IPS-18c (cell line): ENCODE data around the gene GBGT1.
"Not testable (repeated sequence)": the region's sequence is repeated elsewhere in the genome, so short reads cannot be mapped to it uniquely, and the experiment has no call there.

Source experiments
- H3K4me3 ChIP-seq: 2 replicates; pipeline ENCODE4 v1.7.0; 2013; ENCODE audit warnings: low read depth, mild to moderate bottlenecking, low read length, moderate library complexity; ENCODE audit not compliant: insufficient read depth
- H3K9me3 ChIP-seq: one replicate; pipeline ENCODE4 v1.6.1; 2013; ENCODE audit warnings: mild to moderate bottlenecking, low read length, moderate library complexity; ENCODE audit not compliant: control insufficient read depth, insufficient read depth

Gene GBGT1

DNA sequence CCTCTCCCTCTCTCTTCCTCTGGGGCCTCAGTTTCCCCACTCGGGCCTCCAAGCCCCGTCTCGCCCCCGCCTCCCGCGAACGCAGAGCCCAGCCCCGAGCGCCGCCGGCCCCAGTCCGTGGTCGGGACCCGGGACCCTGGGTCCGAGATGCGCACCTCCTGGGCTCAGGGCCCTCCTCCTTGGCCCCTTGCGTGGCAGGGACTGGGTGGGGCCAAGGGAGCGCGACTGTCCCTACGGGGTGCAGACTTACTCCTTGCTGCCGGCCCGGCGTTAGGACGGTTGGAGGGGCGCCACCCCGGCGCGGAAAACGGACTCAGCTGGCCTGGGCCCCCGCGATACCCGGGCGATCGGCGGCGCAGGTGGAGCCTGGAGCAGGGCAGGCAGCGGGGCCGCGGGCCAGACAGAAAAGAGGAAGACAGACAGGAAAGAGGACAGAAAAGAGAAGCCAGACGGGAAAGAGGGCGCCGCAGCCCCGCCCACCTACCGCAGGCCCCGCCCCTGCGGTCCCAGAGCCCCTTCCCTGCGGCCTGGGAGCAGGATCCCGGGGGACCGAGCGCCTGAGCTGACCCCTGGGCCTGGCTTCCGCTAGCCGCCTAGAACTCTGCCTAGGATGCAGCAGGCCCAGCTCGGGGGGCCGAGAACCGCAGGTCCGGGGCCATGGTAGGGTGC lies at the start of gene GBGT1:
Gene GBGT1 (minus strand): TSS at position 411 of the 669 bp plus-strand sequence. CDS start 1,502 bp downstream, outside the sequence.
- Histone ChIP-seq H3K9me3 (no peaks in the 10 kb centered on the region), H3K4me3 (peak within 1 kb of the TSS; percentile 73)

DNA sequence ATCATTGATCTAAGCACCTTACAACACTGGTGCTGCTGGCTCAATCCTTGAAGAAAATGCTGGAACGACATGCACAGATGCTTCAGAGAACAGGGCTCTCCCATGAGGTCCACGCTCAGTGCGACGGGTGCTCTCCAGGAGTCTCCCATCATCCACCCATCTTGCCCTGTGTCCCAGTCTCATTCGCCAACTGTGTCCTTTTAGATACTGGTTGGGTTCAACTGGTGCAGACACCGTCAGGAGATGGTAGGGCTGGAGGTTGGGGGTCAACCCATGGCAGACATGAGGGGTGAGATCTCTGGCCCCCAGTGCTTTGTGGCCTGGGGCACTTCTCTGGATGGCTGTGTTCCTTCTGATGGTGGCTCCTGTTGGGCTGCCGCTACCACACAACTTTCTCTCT lies 46.9 kb upstream of the GBGT1 start:
- H3K4me3 ChIP-seq = no peak overlapping the region
- H3K9me3 ChIP-seq = no peaks in the 10 kb centered on the region

DNA sequence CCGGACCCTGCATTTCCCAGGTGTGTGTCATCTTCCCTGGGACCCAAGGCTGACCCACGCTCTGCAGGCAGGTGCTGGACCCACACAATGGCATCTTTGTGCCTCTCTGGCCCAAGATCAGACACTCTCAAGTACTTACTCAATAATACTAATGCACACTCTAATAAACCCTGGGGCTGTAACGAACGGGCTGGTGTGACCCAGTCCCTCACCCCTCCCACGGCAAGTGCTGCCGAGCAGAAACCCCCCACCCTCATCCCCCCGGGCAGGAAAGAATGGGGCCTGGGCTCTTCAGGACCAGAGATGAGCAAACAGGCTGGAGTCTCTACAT lies 46.5 kb upstream of the GBGT1 start:
- H3K9me3 ChIP-seq = no peaks in the 10 kb centered on the region
- no peak overlapping the region for H3K4me3 ChIP-seq

DNA sequence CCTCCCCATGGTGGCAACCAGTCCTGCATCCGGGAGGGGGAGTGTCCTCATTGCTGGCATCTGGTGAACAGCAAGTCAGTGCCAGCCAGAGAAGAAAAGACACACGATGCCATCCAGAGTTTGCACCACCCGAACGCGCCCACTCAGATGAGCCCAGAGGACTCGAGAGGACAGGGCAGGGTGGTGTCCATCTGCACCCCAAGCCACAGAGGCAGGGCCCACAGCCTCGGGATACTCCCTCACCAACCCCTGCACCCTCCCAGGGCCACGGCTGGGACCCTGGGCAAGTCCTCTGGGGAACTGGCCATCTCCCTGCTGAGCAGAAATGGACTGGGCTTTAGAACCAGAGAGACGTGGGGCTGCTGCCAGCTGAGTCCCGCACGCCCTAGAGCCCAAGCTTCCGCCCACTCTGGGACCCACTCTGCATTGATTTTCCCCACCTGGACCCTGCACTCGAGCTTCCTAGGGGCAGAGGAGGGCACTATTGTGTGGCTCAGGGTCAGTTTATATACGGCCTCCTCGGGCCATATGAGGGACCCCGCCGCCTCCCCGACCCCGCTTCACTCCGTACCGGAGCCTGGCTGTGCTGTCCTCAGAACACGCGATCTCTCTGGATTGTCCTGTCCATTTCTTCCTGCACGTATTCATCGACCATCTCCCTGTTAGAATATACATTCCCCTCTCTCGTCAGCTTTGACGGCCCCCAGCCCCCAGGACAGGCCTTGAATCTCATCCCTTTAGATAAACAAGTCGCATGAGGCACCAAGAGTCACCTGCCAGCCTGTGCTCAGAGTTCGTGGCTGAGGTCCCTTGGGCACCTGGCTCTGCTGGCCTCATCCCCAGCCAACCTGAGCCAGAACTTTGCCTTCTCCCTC lies 45.9 kb upstream of the GBGT1 start:
- not testable (repeated sequence) for H3K4me3 ChIP-seq, H3K9me3 ChIP-seq

DNA sequence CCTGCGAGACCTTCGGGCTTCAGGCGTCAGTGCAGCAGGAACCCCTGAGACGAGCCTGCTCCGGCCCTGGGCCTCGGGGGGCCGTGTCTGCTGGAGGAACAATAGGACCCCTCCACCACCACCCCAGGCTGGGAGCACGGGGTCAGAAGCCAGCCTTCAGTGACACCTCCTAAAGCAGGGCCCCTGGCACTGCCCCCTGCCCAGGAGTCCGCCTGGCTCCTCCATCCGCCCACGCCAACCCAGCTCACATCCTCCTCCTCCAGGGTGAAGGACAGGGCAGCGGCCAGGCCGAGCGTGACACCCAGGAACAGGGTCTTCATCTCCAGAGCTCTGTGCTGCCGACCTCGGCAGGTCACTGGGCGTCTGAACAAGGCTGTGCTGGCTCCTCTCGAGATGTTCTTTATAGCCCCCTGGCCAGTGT lies 45.2 kb upstream of the GBGT1 start, which contains the start of gene OBP2B:
Gene OBP2B (minus strand): TSS at position 371 of the 421 bp plus-strand sequence. CDS start 51 bp downstream, at position 320.
- H3K9me3 ChIP-seq, H3K4me3 ChIP-seq: not testable (repeated sequence)

DNA sequence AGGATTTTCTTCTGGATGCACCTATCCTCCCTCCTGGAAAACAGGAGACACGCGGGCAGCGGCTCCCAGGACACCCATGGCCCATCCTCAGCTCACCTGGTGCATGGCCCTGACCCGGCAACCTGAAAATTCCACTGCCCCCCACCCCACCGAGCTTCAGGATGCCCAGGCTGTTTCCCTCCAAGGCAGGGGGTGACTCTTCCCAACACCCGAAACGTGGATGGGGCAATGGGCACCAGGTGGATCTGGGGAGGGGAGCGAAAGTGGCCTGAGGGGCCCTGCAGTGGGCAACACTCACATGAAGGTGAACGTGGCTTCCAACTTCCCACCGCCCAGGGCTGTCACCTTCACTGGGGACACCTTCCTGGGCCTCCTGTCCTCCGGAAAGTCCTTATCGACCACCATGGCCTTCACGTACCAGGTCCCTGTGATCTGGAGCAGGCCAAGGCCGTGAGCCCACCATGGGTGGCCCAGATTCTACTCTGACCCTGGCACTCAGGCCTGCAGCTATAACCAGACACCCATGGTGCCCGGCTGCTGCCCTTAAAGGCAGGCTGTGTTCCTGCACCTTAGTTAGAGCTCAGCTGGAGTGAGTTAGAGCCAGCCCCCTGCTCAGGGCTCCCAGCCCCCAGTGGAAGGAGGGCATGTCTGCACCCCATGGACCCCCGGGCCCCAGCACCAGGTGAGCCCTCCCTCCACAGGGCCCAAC lies 44.6 kb upstream of the GBGT1 start:
- not testable (repeated sequence) for H3K9me3 ChIP-seq

DNA sequence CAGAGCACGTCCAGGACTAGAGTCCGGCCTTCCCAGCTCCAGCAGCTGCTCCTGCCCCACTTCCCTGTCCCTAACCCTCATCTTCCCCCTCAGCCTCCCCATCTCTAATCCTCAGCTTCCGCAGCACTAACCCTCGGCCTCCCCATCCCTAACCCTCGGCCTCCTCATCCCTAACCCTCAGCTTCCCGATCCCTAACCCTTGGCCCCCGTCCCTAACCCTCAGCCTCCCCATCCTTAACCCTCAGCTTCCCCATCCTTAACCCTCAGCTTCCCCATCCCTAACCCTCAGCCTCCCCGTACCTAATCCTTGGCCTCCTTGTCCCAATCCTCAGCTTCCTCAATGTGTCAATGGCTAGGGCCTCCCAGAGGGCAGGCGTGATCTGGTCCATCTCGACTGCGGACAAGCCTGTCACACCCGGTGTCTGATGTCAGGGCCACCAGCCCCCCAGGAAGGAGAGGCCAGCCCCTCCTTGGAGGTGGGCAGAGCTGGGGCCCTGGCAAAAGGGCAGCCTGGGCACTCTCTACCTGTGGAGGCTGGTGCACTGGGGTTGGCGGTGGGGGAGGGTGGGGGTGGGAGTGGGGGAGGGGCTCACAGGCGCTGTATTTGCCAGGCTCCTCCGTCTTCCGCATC lies 43.9 kb upstream of the GBGT1 start:
- H3K4me3 ChIP-seq = no peak overlapping the region
- no peaks in the 10 kb centered on the region for H3K9me3 ChIP-seq

More for the DNA sequence above, 44.6 kb upstream of the GBGT1 start:
- not testable (repeated sequence) for H3K4me3 ChIP-seq

DNA sequence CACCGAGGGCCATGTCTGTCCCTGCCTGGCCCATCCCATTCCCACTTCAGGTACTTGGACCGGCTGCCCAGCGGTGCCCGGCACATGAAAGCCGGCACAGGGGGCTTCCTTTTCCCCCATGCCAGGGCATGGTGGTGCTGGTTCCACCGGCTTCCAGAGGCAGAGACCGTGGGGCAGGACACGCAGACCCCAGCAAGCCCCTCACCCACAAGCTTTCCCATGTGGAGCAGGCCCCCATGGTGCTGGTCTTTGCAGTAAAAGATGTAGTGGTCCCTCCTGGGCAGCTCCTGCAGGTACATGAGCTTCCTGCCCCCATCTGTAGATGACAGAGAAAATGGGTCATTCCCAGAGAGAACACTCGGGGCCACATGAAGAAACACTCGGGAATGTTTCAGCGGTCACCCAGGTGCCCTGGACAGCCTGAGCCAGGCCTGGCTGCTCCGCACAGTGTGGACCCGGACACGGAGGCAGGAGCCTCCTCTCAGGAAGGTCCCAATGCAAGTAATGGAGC lies 43.4 kb upstream of the GBGT1 start:
- H3K4me3 ChIP-seq = no peak overlapping the region
- no peaks in the 10 kb centered on the region for H3K9me3 ChIP-seq

DNA sequence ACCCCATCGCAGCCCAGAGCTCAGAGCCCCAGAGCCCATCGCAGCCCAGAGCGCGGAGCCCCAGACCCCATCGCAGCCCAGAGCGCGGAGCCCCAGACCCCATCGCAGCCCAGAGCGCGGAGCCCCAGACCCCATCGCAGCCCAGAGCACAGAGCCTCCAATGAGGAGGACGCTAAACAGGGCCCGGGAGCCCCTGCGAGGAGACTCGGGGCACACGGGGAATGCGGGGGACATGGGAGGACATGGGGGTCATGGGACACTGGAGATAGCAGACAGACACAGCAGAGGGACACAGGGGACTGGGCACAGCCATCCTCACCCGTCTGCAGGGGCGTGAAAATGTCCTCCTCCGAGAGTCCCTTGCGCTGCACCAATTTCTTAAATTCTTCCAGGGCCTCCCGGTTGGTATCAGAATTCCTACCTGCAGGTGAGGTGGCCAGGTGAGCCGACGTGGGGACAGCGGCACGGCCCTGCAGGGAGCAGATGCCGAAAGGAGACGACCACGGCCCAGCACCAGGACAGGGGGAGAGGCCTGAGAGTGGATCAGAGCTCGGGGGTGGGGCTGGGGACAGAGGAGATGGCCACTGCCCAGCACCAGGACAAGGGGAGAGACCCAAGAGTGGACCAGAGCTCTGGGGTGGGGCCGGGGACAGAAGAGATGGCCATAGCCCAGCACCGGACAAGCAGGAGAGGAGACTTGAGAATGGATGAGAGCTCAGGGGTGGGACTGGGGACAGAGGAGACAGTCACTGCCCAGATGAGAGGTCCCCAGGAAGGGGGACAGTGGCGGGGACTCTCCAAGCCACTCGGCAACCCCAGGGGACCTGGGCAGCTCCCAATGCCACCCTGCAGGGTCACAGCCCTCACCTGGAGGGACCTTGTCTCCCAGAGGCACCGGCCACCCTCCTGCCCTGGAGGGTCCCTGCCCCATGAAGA lies 42.5 kb upstream of the GBGT1 start:
- no peaks in the 10 kb centered on the region for H3K9me3 ChIP-seq
- no peak overlapping the region for H3K4me3 ChIP-seq

DNA sequence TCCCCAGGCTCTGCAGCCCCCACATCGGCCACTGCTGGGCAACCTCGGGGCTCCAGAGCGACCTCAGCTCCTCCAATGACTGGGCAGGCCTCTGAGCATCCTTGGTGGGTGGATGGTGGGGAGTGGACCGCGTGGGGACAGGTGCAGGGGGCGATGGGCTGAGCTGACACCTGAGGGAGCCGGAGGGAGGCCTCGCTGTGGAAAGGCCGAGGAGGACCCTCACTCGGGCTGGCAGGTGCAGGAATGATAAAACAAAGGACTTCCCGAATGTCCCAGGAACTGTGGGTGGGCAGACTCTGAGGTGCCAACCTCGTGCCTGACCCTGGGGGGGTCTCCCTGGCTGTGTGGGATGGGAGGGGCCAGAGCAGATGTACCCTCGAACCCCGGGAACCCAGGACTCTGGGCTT lies 41.8 kb upstream of the GBGT1 start:
- H3K9me3 ChIP-seq, H3K4me3 ChIP-seq: not testable (repeated sequence)

DNA sequence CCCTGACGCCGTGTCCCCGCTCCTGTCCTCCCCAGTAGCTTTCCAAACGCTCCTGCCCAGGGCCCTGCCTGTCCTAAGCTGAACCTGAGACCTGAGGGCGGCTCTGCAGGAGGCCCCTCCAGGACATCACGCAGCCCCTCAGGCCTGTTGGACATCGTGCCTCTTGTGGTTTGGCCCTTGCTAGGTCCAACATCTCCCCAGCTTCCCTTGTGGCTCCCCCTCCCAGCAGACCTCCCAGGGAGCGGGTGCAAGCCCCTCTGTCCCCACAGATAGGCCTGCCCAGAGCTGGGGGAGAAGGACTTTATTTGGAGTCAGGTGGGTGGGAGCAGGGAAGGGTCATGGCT lies 41.3 kb upstream of the GBGT1 start:
- no peaks in the 10 kb centered on the region for H3K9me3 ChIP-seq
- H3K4me3 ChIP-seq = no peak overlapping the region

DNA sequence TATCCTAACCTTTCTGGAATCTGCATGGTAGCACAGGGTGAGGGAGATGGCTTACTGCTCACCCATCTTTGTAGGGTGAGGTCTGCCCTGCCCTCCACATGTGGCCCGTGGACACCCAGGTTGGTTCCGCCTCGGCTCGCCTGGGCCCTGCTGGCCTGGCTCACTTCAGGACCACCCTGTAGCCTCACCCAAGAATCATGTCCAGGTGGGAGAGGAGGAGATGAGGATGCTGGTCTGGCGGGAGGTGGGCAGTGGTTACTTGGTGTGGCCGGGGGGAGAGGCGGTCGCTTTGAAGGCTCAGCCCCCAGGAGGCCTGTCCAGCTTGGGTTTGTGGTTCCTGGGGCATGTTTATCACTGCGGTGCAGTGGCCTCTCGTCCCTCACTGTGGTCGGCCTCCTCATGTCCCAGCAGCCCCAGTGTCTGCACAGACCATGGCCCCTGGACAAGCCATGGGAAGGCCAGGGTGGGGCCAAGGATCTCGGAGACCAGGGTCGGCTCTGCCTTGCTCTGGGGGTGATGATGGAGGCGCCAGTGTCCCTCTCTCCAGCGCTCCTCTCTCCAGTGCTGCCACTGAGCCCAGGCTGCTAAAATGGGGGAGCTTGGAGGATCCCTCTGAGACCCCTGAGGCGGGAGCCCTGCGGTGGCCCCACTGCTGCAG lies 40.8 kb upstream of the GBGT1 start:
- Histone ChIP-seq H3K4me3 (no peak overlapping the region), H3K9me3 (no peaks in the 10 kb centered on the region)

DNA sequence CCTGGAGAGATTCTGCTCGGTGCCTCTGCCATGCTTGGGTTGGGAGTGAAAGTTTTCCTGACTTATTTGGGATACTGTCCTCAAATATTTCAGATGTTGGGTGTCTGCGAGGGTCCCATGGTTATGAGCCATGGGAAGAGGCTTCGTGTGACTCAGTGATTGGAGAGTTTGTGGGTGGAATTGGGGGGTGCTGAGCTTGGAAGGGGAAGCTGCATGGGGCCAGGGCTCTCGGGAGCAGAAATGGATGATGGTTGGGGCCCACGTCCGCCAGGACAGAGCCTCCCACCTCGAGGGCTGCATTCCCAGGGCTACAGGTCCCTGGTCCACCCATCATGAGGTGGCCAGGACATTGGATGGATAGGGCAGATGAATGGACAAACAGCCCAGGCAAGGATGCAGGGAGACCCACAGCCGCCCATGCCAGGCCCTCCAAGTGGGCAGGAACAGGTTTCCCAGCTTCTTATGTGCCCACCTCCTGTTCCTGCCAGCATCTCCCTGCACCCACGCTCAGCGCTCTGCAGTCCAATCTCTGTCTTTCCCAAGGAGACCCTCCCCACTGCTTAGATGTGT lies 39.9 kb upstream of the GBGT1 start:
- Histone ChIP-seq H3K4me3 (no peak overlapping the region), H3K9me3 (no peaks in the 10 kb centered on the region)

DNA sequence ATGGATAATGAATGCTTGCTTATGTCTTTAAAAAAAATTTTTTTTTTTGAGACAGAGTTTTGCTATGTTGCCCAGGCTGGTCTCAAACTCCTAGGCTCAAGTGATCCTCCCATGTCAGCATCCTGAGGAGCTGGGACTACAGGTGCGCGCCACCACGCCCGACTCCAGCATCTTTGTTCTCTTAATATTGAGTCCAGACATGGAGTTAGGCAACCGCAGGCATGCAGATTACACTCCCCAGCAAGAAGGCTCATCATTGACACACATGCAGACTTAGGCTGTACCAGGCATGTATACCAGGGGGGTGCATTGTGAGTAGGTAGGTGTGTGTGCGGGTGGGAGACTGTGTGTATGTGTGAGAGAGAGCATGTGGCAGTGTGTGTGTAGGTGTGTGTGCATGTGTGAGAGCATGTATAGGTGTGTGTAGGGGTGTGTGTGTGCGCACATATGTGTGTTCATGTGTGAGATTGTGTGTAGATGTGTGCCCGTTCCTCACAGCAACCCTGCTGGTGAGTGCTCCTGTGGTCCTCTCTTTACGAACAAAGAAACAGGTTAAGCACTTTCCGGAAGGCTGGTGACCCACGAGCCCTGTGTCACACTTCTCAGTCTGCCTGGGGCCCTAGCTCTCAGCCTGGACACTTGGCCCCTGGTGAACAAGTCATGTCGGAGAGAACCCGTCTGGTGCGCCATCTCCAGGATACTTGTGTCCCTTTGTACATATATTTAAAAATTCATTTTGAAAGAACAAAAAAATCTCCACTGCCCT lies 39.2 kb upstream of the GBGT1 start:
- no peaks in the 10 kb centered on the region for H3K9me3 ChIP-seq
- no peak overlapping the region for H3K4me3 ChIP-seq

DNA sequence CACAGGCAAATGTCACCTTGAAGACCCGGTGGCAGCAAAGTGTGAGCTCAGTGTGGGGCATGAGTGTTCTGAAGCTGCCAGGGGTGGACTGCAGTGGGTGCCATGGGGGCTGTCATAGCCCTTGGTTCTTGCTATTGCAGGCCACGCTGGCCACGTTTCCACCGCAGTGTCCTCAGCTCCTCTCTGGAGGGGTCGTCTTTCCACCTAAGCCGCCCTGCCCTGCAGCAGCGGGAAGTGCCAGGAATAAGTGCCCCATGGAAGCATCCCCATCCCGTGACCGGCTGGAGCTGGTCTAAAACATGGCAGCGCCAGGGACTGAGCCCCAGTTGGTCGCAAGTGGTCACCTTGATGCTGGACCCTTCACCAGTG lies 38.4 kb upstream of the GBGT1 start:
- Histone ChIP-seq H3K4me3 (no peak overlapping the region), H3K9me3 (no peaks in the 10 kb centered on the region)
